ENCODE data around the gene KCNT1. TPM values are rescaled to one million over a fixed set of nuclear protein-coding genes. Genes with fewer than 3 reads are reported as not detected.

Gene KCNT1
- total and polyA plus RNA-seq, 5 experiments from 2014 or later, result not detected

GRCh38 chr9:135749171-135750045 lies 47.4 kb downstream of the KCNT1 start:
- Mint-ChIP-seq H3K27me3 (peaks cover 0 to 3% (median 0%) of the 10 kb centered on the region in 5 donors), H3K4me3 (no peak overlapping the region), H3K27ac (no peak overlapping the region), H3K4me1 (peaks cover 0 to 2% (median 0%) of the 10 kb centered on the region in 4 donors), H3K9me3 (peaks cover 0 to 1% (median 0%) of the 10 kb centered on the region in 9 donors), H3K36me3 (no peaks in the 10 kb centered on the region)
- DNase-seq (no peak), ATAC-seq (no peak)
- POLR2A ChIA-PET, result no interaction called here

- Mint-ChIP-seq H3K9me3 (peaks cover 0 to 1% (median 0%) of the 10 kb centered on the region in 9 donors), H3K27me3 (peaks cover 0 to 3% (median 0%) of the 10 kb centered on the region in 5 donors), H3K27ac (no peak overlapping the region), H3K36me3 (no peaks in the 10 kb centered on the region), H3K4me1 (peaks cover 0 to 2% (median 0%) of the 10 kb centered on the region in 4 donors), H3K4me3 (no peak overlapping the region)
- ATAC-seq (no peak), DNase-seq (no peak)
- POLR2A ChIA-PET, result no interaction called here
Measured at GRCh38 chr9:135750786-135751185, 48.8 kb downstream of the KCNT1 start.

- peaks cover 0 to 1% (median 0%) of the 10 kb centered on the region in 9 donors for H3K9me3 Mint-ChIP-seq
- H3K27ac Mint-ChIP-seq, result no peak overlapping the region
- POLR2A ChIA-PET, result no interaction called here
- peaks cover 0 to 2% (median 0%) of the 10 kb centered on the region in 4 donors for H3K4me1 Mint-ChIP-seq
- ATAC-seq (no peak), DNase-seq (no peak)
- no peaks in the 10 kb centered on the region for H3K36me3 Mint-ChIP-seq
- H3K4me3 Mint-ChIP-seq, result no peak overlapping the region
- H3K27me3 Mint-ChIP-seq, result peaks cover 0 to 3% (median 0%) of the 10 kb centered on the region in 5 donors
Measured at GRCh38 chr9:135751501-135751900, 49.5 kb downstream of the KCNT1 start.

- peaks cover 0 to 2% (median 0%) of the 10 kb centered on the region in 4 donors for H3K4me1 Mint-ChIP-seq
- peaks cover 0 to 2% (median 0%) of the 10 kb centered on the region in 9 donors for H3K9me3 Mint-ChIP-seq
- no peaks in the 10 kb centered on the region for H3K36me3 Mint-ChIP-seq
- POLR2A ChIA-PET, result no interaction called here
- H3K4me3 Mint-ChIP-seq, result no peak overlapping the region
- DNase-seq, result no peak
- no peak overlapping the region for H3K27ac Mint-ChIP-seq
- ATAC-seq, result no peak
- H3K27me3 Mint-ChIP-seq, result peaks cover 0 to 3% (median 0%) of the 10 kb centered on the region in 5 donors
Measured at GRCh38 chr9:135752281-135753204, 50.6 kb downstream of the KCNT1 start.

GRCh38 chr9:135753391-135754105 lies 51.6 kb downstream of the KCNT1 start:
- ATAC-seq (no peak), DNase-seq (no peak)
- H3K27me3 Mint-ChIP-seq, result peaks cover 0 to 3% (median 0%) of the 10 kb centered on the region in 5 donors
- POLR2A ChIA-PET, result no interaction called here
- peaks cover 0 to 2% (median 0%) of the 10 kb centered on the region in 4 donors for H3K4me1 Mint-ChIP-seq
- peaks cover 0 to 2% (median 0%) of the 10 kb centered on the region in 9 donors for H3K9me3 Mint-ChIP-seq
- H3K27ac Mint-ChIP-seq, result no peak overlapping the region
- no peaks in the 10 kb centered on the region for H3K36me3 Mint-ChIP-seq
- no peak overlapping the region for H3K4me3 Mint-ChIP-seq

- peaks cover 0 to 2% (median 0%) of the 10 kb centered on the region in 9 donors for H3K9me3 Mint-ChIP-seq
- no peak overlapping the region for H3K4me3 Mint-ChIP-seq
- H3K4me1 Mint-ChIP-seq, result peaks cover 0 to 2% (median 0%) of the 10 kb centered on the region in 4 donors
- no peak for DNase-seq
- H3K27me3 Mint-ChIP-seq, result peaks cover 0 to 3% (median 2%) of the 10 kb centered on the region in 5 donors
- ATAC-seq, result no peak
- no peaks in the 10 kb centered on the region for H3K36me3 Mint-ChIP-seq
- H3K27ac Mint-ChIP-seq, result no peak overlapping the region
- POLR2A ChIA-PET, result no interaction called here
Measured at GRCh38 chr9:135756576-135756975, 54.6 kb downstream of the KCNT1 start.

GRCh38 chr9:135757356-135757755 lies 55.4 kb downstream of the KCNT1 start:
- H3K4me1 Mint-ChIP-seq, result no peaks in the 10 kb centered on the region
- H3K4me3 Mint-ChIP-seq, result no peak overlapping the region
- peaks cover 0 to 3% (median 2%) of the 10 kb centered on the region in 5 donors for H3K27me3 Mint-ChIP-seq
- H3K27ac Mint-ChIP-seq, result no peak overlapping the region
- H3K9me3 Mint-ChIP-seq, result peaks cover 0 to 2% (median 0%) of the 10 kb centered on the region in 9 donors
- H3K36me3 Mint-ChIP-seq, result no peaks in the 10 kb centered on the region
- ATAC-seq, result no peak
- POLR2A ChIA-PET, result no interaction called here
- DNase-seq, result no peak

- peaks cover 0 to 3% (median 0%) of the 10 kb centered on the region in 5 donors for H3K27me3 Mint-ChIP-seq
- no peak for ATAC-seq
- POLR2A ChIA-PET, result no interaction called here
- no peak overlapping the region for H3K27ac Mint-ChIP-seq
- no peak for DNase-seq
- H3K4me3 Mint-ChIP-seq, result no peak overlapping the region
- peaks cover 0 to 2% (median 0%) of the 10 kb centered on the region in 9 donors for H3K9me3 Mint-ChIP-seq
- H3K4me1 Mint-ChIP-seq, result no peaks in the 10 kb centered on the region
- no peaks in the 10 kb centered on the region for H3K36me3 Mint-ChIP-seq
Measured at GRCh38 chr9:135758056-135758455, 56.1 kb downstream of the KCNT1 start.

- peaks cover 0 to 3% (median 0%) of the 10 kb centered on the region in 5 donors for H3K27me3 Mint-ChIP-seq
Measured at GRCh38 chr9:135758870-135759269, 56.9 kb downstream of the KCNT1 start.

GRCh38 chr9:135759676-135760300 lies 57.8 kb downstream of the KCNT1 start:
- no peak for ATAC-seq
- Mint-ChIP-seq H3K4me1 (no peaks in the 10 kb centered on the region), H3K27me3 (peaks cover 0 to 3% (median 0%) of the 10 kb centered on the region in 5 donors), H3K27ac (no peak overlapping the region), H3K4me3 (no peak overlapping the region), H3K36me3 (no peaks in the 10 kb centered on the region), H3K9me3 (peaks cover 0 to 5% (median 0%) of the 10 kb centered on the region in 9 donors)
- no peak for DNase-seq
- POLR2A ChIA-PET, result no interaction called here

More at GRCh38 chr9:135758870-135759269, 56.9 kb downstream of the KCNT1 start:
- no peak for DNase-seq
- H3K27ac Mint-ChIP-seq, result no peak overlapping the region
- H3K4me1 Mint-ChIP-seq, result no peaks in the 10 kb centered on the region
- no peak for ATAC-seq
- H3K4me3 Mint-ChIP-seq, result no peak overlapping the region
- H3K36me3 Mint-ChIP-seq, result no peaks in the 10 kb centered on the region
- H3K9me3 Mint-ChIP-seq, result peaks cover 0 to 2% (median 0%) of the 10 kb centered on the region in 9 donors
- POLR2A ChIA-PET, result no interaction called here

GRCh38 chr9:135760465-135760864 lies 58.5 kb downstream of the KCNT1 start:
- DNase-seq (no peak), ATAC-seq (no peak)
- Mint-ChIP-seq H3K9me3 (peaks cover 0 to 10% (median 0%) of the 10 kb centered on the region in 9 donors), H3K4me3 (no peak overlapping the region), H3K27me3 (peaks cover 0 to 3% (median 0%) of the 10 kb centered on the region in 5 donors), H3K36me3 (no peaks in the 10 kb centered on the region), H3K4me1 (no peaks in the 10 kb centered on the region), H3K27ac (no peak overlapping the region)
- POLR2A ChIA-PET, result no interaction called here

Measured in naive thymus-derived CD8-positive, alpha-beta T cell (primary cell).